Smooth muscle cell (in vitro differentiated cells): ENCODE results near the gene EXOSC1. TPM values are rescaled to one million over a fixed set of nuclear protein-coding genes. Genes with fewer than 3 reads are reported as not detected.
A peak's percentile ranks its signal among the peaks of the same experiment; 100 is the strongest.

Experiments used
- DNase-seq: peaks from one replicate; lab custom pipeline; 2025; ENCODE audit not compliant: unreplicated experiment; lab: John Stamatoyannopoulos, UW
- H2AFZ ChIP-seq: fragments of 200-600 bp; sonication (generic); 2 replicates; pipeline ENCODE4 v1.6.0; 2016; ENCODE audit warnings: antibody characterized with exemption, low read depth, mild to moderate bottlenecking
- H3F3A ChIP-seq: fragments of 200-600 bp; sonication (generic); 2 replicates; pipeline ENCODE4 v1.6.0; 2017; ENCODE audit warnings: antibody characterized with exemption, low read depth
- H3K27ac ChIP-seq: fragments of 200-600 bp; sonication (generic); 2 replicates; pipeline ENCODE4 v1.5.1; 2016; ENCODE audit warnings: low read depth, mild to moderate bottlenecking
- H3K27me3 ChIP-seq: fragments of 200-600 bp; sonication (generic); 2 replicates; pipeline ENCODE4 v1.6.1; 2016; ENCODE audit warnings: low read depth, mild to moderate bottlenecking
- H3K36me3 ChIP-seq: fragments of 200-600 bp; sonication (generic); 2 replicates; pipeline ENCODE4 v1.5.1; 2016; ENCODE audit warnings: low read depth
- H3K4me1 ChIP-seq: fragments of 200-600 bp; sonication (generic); 2 replicates; pipeline ENCODE4 v1.5.1; 2016; ENCODE audit warnings: low read depth
- H3K4me2 ChIP-seq: fragments of 200-600 bp; sonication (generic); 2 replicates; pipeline ENCODE4 v1.6.0; 2016; ENCODE audit warnings: mild to moderate bottlenecking
- H3K4me3 ChIP-seq: fragments of 200-600 bp; sonication (generic); 2 replicates; pipeline ENCODE4 v1.5.1; 2016; ENCODE audit warnings: mild to moderate bottlenecking
- H3K79me2 ChIP-seq: fragments of 200-600 bp; sonication (generic); 2 replicates; pipeline ENCODE4 v1.6.0; 2016; ENCODE audit warnings: low read depth, mild to moderate bottlenecking
- H3K9ac ChIP-seq: fragments of 200-600 bp; sonication (generic); 2 replicates; pipeline ENCODE4 v1.6.0; 2016; ENCODE audit warnings: low read depth
- H3K9me3 ChIP-seq: fragments of 200-600 bp; sonication (generic); replicated peaks from 2 replicates; pipeline ENCODE4 v1.5.1; 2016; ENCODE audit warnings: low read depth
- H4K20me1 ChIP-seq: fragments of 200-600 bp; sonication (generic); 2 replicates; pipeline ENCODE4 v1.6.0; 2016; ENCODE audit warnings: low read depth
- CTCF ChIP-seq: fragments of 200-600 bp; sonication (generic); IDR thresholded peaks from 2 replicates; pipeline ENCODE4 v1.5.1; 2017; ENCODE audit warnings: borderline replicate concordance, mild to moderate bottlenecking, antibody characterized with exemption; ENCODE audit not compliant: insufficient read depth, poor library complexity, severe bottlenecking
- WGBS: methylation state at CpG from one replicate; pipeline ENCODE4 v1.1.7; 2016; ENCODE audit warnings: low lambda C conversion rate; 5-methylcytosine and 5-hydroxymethylcytosine counted together
- polyA plus RNA-seq: library from polyadenylated mRNA; unstranded; fragments of >200 nt; fragmentation: Nextera tagmentation; extraction: Ambion mirVana; gene quantifications from 2 replicates; pipeline ENCODE4 v1.2.1, GENCODE V29; 2016
- total RNA-seq: library from RNA; depleted of rRNA; stranded (reverse); fragments of >200 nt; gene quantifications from 2 replicates; pipeline ENCODE4 v1.2.3, GENCODE V29; 2014

The EXOSC1 gene
- total and polyA plus RNA-seq, 2 experiments from 2014 or later, result 44.9 to 61.5 TPM

- Histone ChIP-seq H2AFZ (no peak overlapping the region), H3K4me3 (no peak overlapping the region), H3K27ac (peak overlapping the region; percentile 58), H3F3A (peaks cover 18% of the 10 kb centered on the region), H4K20me1 (no peaks in the 10 kb centered on the region), H3K79me2 (no peaks in the 10 kb centered on the region), H3K9ac (no peak overlapping the region), H3K4me2 (no peak overlapping the region), H3K9me3 (no peaks in the 10 kb centered on the region), H3K4me1 (no peaks in the 10 kb centered on the region), H3K27me3 (no peaks in the 10 kb centered on the region), H3K36me3 (peaks cover 14% of the 10 kb centered on the region)
- WGBS, result 79% methylated on average over 4 of the region's 4 CpGs
- no peak for DNase-seq
- TF ChIP-seq CTCF, result no peak
Observed at GRCh38 chr10:97466755-97467154, 20.9 kb upstream of the EXOSC1 start.

- Histone ChIP-seq H3K9ac (no peak overlapping the region), H3K79me2 (no peaks in the 10 kb centered on the region), H3K4me3 (no peak overlapping the region), H3K4me1 (no peaks in the 10 kb centered on the region), H3K9me3 (no peaks in the 10 kb centered on the region), H2AFZ (no peak overlapping the region), H3K36me3 (peaks cover 20% of the 10 kb centered on the region), H3K27ac (peak overlapping the region; percentile 58), H3K27me3 (no peaks in the 10 kb centered on the region), H3K4me2 (no peak overlapping the region), H4K20me1 (no peaks in the 10 kb centered on the region), H3F3A (peaks cover 18% of the 10 kb centered on the region)
- no peak for DNase-seq
- no peak for TF ChIP-seq CTCF
- 93% methylated on average over 7 of the region's 7 CpGs for WGBS
Observed at GRCh38 chr10:97465982-97466381, 20.2 kb upstream of the EXOSC1 start.

GRCh38 chr10:97464226-97464625 lies 18.4 kb upstream of the EXOSC1 start:
- Histone ChIP-seq H3K79me2 (no peaks in the 10 kb centered on the region), H3K4me2 (no peak overlapping the region), H3K9me3 (no peaks in the 10 kb centered on the region), H3K27ac (peak overlapping the region; percentile 17), H2AFZ (no peak overlapping the region), H3K36me3 (peaks cover 15% of the 10 kb centered on the region), H3F3A (peaks cover 22% of the 10 kb centered on the region), H3K9ac (no peak overlapping the region), H3K27me3 (no peaks in the 10 kb centered on the region), H3K4me1 (no peaks in the 10 kb centered on the region), H4K20me1 (no peaks in the 10 kb centered on the region), H3K4me3 (no peak overlapping the region)
- no peak for DNase-seq
- 78% methylated on average over 1 of the region's 1 CpG for WGBS
- no peak for TF ChIP-seq CTCF

- H4K20me1 ChIP-seq, result no peaks in the 10 kb centered on the region
- no peaks in the 10 kb centered on the region for H3K9me3 ChIP-seq
- DNase-seq, result no peak
- H3K27me3 ChIP-seq, result no peaks in the 10 kb centered on the region
- H3K27ac ChIP-seq, result peak overlapping the region; percentile 17
- H3K79me2 ChIP-seq, result no peaks in the 10 kb centered on the region
- no peak overlapping the region for H3K4me3 ChIP-seq
- TF ChIP-seq CTCF, result peak; percentile 86
- WGBS, result 77% methylated on average over 4 of the region's 4 CpGs
- no peak overlapping the region for H2AFZ ChIP-seq
- no peak overlapping the region for H3K4me2 ChIP-seq
- no peaks in the 10 kb centered on the region for H3K4me1 ChIP-seq
- no peak overlapping the region for H3K9ac ChIP-seq
- peaks cover 11% of the 10 kb centered on the region for H3K36me3 ChIP-seq
- peaks cover 24% of the 10 kb centered on the region for H3F3A ChIP-seq
Observed at GRCh38 chr10:97463363-97464132, 17.7 kb upstream of the EXOSC1 start.
